ENCODE measurements around the gene ACP4. TPM values are rescaled to one million over a fixed set of nuclear protein-coding genes. Genes with fewer than 3 reads are reported as not detected.

The ACP4 gene
- polyA plus RNA-seq, 1 experiment = not detected

- no peak overlapping the region for H3K4me3 ChIP-seq (ENCODE audit: low read depth, low read length)
- H3K27me3 ChIP-seq (ENCODE audit: control insufficient read depth, insufficient read depth, low read length) = no peaks in the 10 kb centered on the region
- TF ChIP-seq CTCF (IDR thresholded peaks at IDR 0.05; ENCODE audit: insufficient read depth, low read depth, low read length) = no peak
- ChIA-PET CTCF (interaction anchor here (1.1 to 1.9 kb wide), 4 partner anchors 11 to 264 kb away, joined by 3 to 6 read pairs (median 5); no protein-coding TSS in a partner anchor), POLR2A (interaction anchor here (0.7 kb wide), 1 partner anchor 338 kb away, joined by 4 read pairs; no protein-coding TSS in a partner anchor)
- no peak for DNase-seq (ENCODE audit: low read depth)
- H3K36me3 ChIP-seq (ENCODE audit: control insufficient read depth, insufficient read depth, low read length) = no peaks in the 10 kb centered on the region
These were observed 4.9 kb upstream of the ACP4 start for GRCh38 chr19:50785329-50785728.

- H3K36me3 ChIP-seq (ENCODE audit: control insufficient read depth, insufficient read depth, low read length) = no peaks in the 10 kb centered on the region
- H3K27me3 ChIP-seq (ENCODE audit: control insufficient read depth, insufficient read depth, low read length) = no peaks in the 10 kb centered on the region
- DNase-seq (ENCODE audit: low read depth) = no peak
- ChIA-PET POLR2A (no interaction called here), CTCF (interaction anchor here (3.6 kb wide), 1 partner anchor 8 kb away, joined by 17 read pairs; no protein-coding TSS in a partner anchor)
- TF ChIP-seq CTCF (IDR thresholded peaks at IDR 0.05; ENCODE audit: insufficient read depth, low read depth, low read length) = no peak
- no peak overlapping the region for H3K4me3 ChIP-seq (ENCODE audit: low read depth, low read length)
These were observed 780 bp downstream of the ACP4 start for GRCh38 chr19:50790922-50791467.

GRCh38 chr19:50791594-50792271 lies 1.5 kb downstream of the ACP4 start:
- no peak overlapping the region for H3K4me3 ChIP-seq (ENCODE audit: low read depth, low read length)
- H3K27me3 ChIP-seq (ENCODE audit: control insufficient read depth, insufficient read depth, low read length) = no peaks in the 10 kb centered on the region
- DNase-seq (ENCODE audit: low read depth) = no peak
- 0 out of 2 replicates have a peak, but pooled peaks cover under 1% of the 10 kb centered on the region for H3K36me3 ChIP-seq (ENCODE audit: control insufficient read depth, insufficient read depth, low read length)
- TF ChIP-seq CTCF (IDR thresholded peaks at IDR 0.05; ENCODE audit: insufficient read depth, low read depth, low read length) = no peak
- ChIA-PET POLR2A (interaction anchor here (1.1 kb wide), 1 partner anchor 12 kb away, joined by 3 read pairs; no protein-coding TSS in a partner anchor), CTCF (interaction anchor here (1.8 to 3.6 kb wide), 2 partner anchors 9 to 122 kb away, joined by 7 to 17 read pairs; no protein-coding TSS in a partner anchor)

GRCh38 chr19:50792272-50793250 lies 2.3 kb downstream of the ACP4 start:
- DNase-seq (ENCODE audit: low read depth) = no peak
- ChIA-PET CTCF (interaction anchor here (1.2 to 3.6 kb wide), 3 partner anchors 9 to 255 kb away, joined by 5 to 17 read pairs (median 7); no protein-coding TSS in a partner anchor), POLR2A (interaction anchor here (1.1 kb wide), 1 partner anchor 12 kb away, joined by 3 read pairs; no protein-coding TSS in a partner anchor)
- no peaks in the 10 kb centered on the region for H3K27me3 ChIP-seq (ENCODE audit: control insufficient read depth, insufficient read depth, low read length)
- TF ChIP-seq CTCF (IDR thresholded peaks at IDR 0.05; ENCODE audit: insufficient read depth, low read depth, low read length) = no peak
- no peak overlapping the region for H3K4me3 ChIP-seq (ENCODE audit: low read depth, low read length)
- peaks cover 3% of the 10 kb centered on the region; the same call in 1 of the 2 replicates for H3K36me3 ChIP-seq (ENCODE audit: control insufficient read depth, insufficient read depth, low read length)
